Measurements from ENCODE around the gene SERPINA3.
"Not testable (repeated sequence)": the region's sequence is repeated elsewhere in the genome, so short reads cannot be mapped to it uniquely, and the experiment has no call there.

SERPINA3 gene

DNA sequence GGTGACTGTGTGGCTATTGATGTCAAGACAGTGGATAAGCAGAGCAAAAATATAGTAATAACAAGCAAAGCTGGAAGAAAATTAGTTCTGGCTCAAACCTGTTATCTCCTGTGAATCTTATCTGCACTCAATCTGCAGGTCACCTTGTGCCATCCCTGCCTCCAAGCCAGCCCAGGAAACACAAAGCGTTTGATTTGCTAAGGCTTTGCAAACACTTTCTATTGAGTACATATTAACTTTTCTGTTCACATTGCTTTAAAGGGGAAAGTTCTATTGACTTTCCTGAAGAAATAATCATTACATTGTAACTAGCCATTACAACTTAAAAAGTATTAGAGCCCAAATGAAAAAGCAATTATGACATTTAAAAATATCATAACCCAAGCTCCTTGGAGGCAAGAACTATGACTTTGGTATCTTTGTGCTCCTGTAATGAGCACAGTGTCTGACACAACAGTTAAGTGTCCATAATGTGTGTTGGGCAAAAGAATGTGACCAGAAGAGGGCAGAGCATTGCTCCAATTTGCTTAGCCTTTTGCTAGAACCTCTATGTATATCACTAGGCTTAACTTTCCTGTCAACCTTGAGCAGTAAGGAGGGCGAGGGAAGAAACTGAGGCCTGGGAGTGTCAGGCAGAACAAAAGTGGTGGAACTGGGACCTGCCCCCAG, 24.7 kb downstream of the SERPINA3 start:
- no peak for DNase-seq

DNA sequence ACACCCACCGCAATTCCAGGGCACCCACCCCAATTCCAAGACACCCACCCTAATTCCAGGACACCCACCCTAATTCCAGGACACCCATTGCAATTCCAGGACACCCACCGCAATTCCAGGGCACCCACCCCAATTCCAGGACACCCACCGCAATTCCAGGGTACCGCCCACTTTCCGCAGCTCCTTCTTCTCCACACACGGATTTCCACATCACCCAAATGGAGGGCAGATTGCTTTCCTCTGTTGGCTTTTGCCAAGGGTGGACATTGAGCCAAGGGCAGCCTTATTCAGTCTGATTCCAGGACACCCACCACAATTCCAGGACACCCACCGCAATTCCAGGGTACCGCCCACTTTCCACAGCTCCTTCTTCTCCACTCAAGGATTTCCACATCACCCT, 25.6 kb downstream of the SERPINA3 start:
- not testable (repeated sequence) for DNase-seq

DNA sequence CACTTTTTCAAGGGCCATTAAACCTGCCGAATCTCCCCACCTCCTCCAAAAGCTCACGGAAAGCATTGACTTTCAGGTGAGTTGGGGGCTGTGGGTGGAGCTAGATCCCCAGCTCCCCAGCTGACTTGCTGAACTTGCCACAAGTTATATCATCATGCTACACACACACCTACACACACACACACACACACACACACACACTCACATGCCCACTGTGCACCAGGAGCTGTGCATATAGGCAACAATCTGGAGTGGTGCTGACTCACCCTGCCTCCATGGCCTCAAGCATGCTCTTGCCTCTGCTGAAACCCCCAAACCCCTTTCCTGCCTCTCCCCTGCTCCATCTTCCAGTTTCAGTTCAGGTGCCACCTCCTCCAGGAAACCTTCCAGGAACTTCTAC, 26.1 kb downstream of the SERPINA3 start:
- DNase-seq = no peak

DNA sequence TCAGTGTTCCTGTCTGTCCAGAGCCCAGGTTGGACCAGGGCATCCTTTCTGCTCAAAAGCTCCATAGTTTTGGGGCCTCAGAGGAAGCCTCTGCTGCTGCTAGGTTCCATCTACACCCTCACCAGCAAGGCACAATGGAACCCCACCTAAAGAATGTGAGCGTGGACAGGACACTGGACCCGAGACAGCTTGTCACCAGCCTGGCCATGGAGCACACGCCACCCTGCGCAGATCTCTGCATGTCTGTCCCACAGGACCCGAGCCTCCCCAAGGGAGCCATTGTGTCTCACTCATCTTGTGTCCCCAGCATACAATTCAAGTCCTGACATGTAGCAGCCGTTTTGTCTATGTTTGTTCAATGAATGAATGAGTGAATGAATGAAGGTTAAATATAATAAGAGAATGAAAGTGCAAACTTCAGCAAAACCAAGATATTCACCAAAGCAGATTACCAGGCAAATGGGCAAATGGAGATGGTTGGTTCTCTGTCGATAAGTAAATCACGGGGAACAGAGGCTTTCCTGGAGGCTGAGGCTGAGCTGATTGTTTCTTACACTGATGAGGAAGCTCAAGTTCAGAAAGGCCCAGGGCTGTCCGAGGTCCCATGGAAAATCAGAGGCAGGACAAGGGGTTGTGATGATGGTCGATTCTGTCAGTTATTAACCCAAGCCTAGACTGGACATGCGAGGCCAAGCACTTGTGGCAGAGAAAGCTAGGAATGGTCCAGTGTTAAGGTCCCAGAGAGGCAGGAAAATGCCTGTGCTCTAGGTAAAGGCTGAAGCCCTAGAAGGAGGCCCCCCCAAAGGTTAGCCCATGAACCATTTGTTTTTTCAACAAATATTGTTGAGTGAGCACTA, 27.0 kb downstream of the SERPINA3 start:
- no peak for DNase-seq

DNA sequence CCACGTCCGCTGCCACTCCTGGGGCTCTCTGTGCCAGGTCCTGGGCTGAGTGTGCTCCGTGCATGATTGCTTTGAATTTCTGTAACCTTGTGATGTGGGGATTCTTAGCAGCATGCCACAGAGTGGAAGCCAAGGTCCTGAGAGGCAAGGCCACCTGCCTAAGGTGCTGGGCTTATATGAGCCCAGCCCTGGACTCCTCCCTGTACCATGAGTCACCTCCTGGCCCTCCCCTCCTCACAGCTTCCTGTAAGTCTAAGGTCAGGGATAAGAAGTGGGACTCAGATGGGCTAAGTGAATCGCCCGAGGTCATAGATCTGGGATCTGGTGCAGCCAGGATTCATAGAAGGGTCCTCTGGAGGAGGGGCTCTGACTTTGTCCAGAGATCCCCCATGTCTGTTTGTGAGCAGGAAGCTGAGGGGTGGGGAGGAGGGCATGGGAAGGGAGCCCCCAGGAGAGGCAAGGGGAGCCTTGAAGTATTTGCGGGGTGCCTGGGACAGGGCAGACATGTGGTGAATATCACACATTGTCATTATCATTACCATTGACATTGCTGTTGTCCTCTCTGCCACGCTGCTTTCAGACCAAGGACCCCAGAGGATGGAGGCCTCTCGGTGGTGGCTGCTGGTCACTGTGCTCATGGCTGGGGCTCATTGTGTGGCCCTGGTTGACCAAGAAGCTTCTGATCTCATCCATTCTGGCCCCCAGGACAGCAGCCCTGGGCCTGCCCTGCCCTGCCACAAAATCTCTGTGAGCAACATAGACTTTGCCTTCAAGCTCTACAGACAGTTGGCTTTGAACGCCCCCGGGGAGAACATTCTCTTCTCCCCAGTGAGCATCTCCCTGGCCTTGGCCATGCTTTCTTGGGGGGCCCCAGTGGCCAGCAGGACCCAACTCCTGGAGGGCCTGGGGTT, 28.8 kb downstream of the SERPINA3 start:
- DNase-seq = no peak

DNA sequence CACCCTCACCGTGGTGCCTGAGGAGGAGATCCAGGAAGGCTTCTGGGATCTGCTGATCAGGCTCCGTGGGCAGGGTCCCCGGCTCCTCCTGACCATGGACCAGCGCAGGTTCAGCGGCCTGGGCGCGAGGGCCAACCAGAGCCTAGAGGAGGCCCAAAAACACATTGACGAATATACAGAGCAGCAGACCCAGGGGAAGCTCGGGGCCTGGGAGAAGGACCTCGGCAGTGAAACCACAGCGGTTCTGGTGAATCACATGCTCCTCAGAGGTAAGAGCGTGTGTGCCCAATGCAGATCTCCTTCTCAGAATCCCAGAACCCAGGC, 29.4 kb downstream of the SERPINA3 start:
- DNase-seq = no peak

DNA sequence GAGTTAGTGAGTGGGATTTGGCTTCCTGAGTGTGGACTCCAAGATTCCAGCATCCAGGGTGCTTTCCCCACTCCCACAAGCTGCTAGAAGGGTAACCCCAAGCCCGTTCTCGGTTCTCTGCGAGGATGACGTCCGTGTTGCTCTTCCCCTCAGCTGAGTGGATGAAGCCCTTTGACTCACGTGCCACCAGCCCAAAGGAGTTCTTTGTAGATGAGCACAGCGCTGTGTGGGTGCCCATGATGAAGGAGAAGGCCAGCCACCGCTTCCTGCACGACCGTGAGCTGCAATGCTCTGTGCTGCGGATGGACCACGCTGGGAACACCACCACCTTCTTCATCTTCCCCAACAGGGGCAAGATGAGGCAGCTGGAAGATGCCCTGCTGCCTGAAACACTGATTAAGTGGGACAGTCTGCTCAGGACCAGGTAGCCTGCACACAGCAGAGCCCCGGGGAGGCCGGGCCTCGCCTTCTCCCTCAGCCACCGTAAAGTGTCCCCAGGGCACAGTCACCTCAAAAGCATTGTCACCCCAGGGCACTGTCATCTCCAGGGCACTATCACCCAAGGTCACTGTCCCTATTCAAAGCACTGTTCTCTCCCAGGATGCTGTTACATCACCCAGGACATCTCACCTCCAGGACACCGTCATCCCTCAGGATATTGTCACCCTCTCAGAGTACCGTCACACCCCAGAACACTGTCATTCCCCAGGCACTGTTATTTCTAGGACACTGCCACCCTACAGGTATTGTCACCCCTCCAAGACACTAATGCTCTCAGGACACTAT, 31.3 kb downstream of the SERPINA3 start:
- DNase-seq = no peak

DNA sequence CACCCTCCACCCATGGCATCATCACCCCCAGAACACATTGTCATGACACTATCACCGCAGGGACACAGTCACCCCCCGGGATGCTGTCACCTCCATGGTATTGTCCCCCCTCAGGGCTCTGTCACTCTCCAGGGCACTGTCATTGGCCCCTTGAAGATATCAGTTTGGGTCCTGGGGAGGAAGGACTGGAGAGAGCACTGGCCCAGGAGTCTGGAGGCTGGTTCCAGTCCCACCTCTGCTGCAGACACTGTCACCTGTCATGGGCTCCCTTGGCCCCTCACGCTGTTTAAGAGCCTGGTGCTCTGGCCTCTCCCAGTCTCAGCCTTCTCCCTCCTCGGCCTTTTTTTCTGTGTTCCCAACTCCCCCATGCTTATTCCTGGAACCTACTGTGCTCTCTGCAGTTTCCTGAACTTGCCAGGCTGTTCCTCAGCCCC, 31.9 kb downstream of the SERPINA3 start:
- DNase-seq = no peak

DNA sequence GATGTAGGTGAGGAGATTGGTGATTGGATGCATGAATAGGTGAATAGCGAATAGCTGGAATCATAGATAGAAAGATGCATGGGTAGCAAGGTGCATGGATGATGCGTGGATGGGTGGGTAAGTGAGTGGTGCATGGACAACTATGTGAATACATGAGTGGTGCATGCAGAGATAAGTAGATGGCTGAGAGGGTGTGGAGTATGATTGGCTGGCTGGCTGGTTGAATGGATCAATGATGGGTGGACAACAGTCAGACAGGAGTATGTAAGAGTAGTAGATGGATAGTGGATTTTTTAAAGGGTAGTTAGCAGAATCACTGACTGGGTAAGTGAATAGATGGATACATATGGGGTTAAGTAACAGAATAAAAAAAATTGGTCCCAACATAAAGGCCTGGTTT, 33.9 kb downstream of the SERPINA3 start:
- DNase-seq = no peak

DNA sequence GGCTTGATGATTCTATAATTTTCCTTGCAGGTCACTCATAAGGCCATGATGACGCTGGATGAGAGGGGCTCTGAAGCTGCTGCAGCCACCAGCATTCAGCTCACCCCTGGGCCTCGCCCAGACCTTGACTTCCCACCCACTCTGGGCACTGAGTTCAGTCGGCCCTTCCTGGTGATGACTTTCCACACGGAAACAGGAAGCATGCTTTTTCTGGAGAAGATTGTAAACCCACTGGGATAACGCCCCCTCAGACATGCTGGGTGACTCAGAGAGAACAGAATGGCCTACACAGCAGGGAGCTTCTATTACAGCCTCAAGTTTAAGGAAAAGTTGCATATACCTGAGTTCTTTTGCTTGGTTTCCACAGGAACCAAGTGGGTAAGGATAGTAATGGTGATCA, 34.3 kb downstream of the SERPINA3 start:
- no peak for DNase-seq

DNA sequence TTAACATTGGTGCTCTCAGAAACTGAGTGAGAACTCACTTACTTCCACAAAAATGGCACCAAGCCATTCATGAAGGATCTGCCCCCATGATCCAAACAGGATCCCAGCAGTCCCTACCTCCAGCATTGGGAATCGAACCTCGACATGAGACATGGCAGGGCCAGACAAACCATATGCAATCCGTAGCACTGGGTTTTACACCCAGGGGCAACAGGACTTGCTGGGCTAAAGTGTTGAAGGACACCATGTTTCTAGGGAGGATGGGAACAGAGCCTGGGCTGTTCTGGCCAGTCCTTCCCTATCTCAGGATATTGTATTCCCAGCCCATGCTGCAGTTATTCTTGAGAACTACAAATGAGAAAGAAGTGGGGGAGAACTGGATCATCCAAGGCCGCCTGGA, 36.6 kb downstream of the SERPINA3 start:
- DNase-seq = no peak

DNA sequence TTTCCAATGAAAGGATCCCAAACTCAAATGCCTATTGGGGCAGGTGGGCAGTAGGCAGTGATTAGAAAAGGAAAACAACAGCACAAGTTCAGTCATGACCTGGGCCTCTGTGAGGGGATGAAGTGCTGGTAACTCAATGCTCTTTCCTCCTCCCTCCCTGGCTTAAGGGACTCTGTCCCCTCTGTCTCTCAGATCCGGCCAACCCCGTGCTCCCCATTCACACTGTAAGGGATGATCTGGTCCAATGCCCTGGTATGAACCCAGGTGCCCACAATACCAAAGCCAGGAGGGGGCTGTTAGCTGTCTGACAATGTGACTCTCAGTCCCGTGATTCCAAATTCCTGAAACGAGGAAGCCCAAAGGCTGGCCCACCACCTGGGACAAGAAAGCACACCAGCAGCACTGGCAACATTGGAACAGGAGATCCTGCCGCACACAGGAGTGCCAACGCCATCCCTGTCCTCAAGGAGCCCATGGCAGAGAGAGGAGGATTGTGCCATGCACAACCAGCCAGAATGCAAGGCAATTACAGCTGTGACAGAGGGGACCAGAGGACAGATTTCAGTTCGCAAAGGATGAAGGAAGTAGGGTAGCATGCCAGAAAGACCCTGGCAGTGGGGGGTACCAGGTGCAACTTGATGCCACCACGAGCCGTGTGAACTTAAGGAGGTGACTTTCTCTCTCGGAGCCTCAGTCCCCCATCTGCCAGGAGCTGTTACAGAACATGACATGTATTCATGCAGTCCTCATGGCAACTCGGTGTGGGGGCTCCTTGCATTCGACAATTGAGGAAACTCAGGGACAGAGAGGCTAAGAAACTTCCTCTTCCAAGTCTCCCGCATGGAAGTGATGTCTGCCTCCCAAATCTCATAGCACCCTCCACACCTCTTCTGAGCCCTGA, 37.6 kb downstream of the SERPINA3 start:
- DNase-seq = no peak

DNA sequence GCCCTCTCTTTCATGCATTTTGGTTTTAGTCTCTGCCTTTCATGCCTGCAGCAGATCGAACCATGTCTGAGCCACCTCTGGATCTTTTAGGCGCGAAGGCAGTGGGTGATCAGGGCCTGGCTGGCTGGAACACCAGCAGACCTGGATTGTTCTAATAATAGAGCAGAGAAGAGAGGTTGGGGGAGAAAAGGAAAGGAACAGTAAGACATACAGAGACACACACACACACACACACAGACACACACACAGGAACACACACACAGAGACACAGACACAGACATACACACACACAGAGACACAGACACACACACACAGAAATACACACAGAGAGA, 38.2 kb downstream of the SERPINA3 start:
- no peak for DNase-seq

DNA sequence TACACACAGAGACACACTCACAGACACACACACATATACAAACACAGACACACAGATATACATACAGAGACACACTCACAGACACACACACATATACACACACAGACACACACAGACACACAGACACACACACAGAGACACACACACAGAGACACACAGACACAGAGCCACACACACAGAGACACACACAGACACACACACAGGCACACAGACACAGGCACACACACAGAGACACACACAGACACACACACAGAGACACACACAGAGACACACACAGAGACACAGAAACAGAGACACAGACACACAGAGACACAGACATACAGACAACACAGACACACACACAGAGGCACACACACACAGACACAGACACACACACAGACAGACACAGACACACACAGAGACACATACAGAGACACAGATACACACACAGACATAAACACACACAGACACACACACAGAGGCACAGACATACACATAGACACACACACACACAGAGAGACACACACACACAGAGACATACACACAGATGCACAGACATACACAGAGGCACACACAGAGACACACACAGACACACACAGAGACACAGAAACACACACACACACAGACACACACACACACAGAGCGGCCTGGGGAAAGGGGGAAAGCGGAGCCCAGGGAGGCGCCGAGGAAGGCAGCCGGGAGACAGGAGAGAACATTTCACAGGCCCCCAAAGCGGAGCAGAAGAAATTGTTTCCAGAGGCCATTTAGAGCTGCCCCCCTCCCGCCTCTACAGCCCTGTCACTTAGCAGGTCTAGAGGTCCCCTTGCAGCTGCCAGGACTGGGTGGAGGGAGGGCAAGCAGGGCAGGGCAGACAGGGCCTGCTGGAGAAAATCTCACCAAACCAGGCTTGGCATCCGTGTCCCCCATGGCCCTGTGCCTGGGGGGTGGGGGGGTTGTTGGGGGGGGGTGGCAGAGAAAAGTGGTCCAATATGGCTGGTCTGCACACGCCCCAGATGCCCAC, 38.9 kb downstream of the SERPINA3 start:
- no peak for DNase-seq

DNA sequence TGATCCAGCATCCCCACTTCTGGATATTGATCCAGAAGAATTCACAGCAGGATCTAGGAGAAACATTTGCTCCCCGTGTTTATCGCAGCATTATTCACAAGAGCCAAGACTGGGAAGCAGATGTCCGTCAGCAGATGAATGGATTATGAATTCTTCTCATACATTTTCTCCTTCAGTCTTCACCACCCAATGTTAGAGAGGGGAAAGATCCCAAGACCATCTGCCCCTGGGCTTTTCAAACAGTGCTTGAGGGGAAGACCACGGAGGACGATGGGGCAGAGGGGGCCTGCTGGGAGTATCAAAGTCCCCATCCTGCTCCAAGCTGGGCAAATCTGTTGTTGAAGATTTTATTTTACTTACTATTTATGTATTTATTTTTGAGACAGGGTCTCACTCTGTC, 41.1 kb downstream of the SERPINA3 start:
- no peak for DNase-seq

DNA sequence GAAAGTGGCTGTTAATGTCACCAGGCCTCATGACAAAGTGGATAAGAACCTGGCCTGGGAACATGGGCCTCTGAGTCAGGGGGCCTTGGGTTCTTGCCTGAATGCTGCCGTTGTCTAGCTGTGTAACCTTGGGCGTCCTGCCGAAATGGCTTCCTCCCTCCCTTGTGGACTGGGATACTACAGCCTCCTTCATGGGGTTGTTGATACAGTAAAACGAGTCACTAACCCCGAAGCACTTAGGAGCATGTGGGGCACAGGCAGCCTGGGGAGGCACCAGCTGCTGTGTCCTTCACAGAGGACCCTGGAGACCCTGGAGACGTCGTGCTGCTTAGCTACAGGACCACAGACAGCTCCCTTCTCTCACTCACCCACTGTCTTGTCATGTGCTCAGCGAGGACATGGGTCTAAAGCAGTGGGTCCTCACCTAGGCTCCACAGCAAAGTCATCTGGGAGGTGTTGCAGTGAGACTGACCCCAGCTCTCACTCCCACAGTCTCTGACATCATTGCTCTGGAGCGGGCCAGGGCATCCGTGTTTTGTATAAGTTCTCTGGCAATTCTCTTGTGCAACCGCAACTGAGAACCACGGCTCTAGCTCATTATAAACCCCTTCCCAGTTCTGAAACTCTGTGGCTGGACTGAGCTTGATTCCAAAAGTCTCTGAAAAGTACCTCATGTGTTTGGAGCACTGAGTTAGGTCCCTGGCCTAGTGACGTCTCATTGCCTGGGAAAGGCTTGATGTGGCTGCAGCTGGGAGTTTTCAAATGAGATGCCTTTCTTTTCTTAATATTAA, 42.1 kb downstream of the SERPINA3 start:
- no peak for DNase-seq

DNA sequence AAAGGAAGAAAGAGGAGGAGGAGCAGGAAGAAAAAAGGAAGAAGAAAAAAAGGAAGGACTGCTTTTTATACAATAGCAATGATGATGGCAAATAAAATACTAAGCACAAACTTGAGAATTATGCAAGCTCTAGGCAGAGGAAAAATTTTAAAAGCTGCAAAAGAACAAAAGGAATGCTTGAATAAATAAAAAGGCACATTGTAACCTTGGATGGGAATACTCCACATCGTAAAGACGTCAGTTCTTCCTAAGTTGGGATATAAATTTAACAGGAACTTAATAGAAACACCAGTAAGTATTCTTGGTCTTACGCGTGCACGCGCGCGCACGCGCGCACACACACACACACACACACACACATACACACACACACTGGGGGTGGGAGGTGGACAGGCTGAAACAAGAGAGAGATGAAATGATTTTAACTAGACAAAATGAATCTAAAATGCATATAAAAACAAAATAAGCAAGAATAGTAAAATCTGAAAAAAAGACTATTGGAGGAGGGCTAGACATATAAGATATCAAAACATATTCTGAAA, 43.0 kb downstream of the SERPINA3 start:
- no peak for DNase-seq

DNA sequence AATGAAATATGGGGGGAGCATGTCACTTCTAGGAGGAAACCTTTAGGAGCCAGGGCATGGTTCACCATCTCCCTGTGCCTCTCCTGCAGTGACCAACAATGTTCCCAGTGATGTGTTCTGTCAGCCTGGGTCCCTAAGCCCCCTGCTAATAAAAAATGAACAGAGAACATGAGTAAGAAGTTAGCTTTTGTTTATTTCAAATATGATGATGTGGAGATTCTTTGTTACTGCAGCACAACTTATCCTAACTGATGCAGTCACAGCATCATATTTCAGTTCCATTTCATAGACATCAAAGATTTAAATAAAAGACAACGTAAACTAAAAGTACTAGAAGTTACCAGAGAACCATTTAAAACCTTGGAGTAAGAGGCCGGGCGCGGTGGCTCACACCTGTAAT, 43.9 kb downstream of the SERPINA3 start:
- no peak for DNase-seq

DNA sequence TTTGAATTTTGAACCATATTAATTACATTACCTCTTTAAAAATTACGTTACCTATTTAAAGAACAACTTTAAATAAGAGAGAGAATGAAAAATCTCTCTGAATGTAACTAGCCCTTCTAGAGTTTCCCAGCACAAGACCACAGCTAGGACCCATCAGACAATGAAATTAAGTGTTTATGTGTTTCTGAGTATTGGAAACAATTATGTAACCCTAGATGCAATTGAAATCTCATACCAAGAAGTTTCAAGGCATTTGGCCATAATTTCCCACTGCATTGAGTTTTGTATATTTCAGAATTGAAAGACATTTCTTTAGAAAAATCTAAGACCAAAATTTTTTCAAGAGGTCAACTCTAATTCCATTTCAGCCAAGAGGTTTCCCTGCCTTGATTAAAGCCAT, 47.1 kb downstream of the SERPINA3 start:
- no peak for DNase-seq
